Adrenal gland (tissue), 5 donors: Measurements from ENCODE around the gene THAP8.

Experiments used
- CTCF ChIP-seq, 6 experiments: fragments of 450-650 bp in 4 of 6; fragments of 200-600 bp in 2 of 6; sonication (generic) in 1 of 6; IDR thresholded peaks; 1 replicate in 5 of 6; 2 replicates in 1 of 6; pipeline versions ENCODE4 v1.5.1 to v1.8.0; 2016 to 2021; ENCODE audit warnings: antibody characterized with exemption in 6 of 6, mild to moderate bottlenecking in 2 of 6, moderate library complexity in 1 of 6
- POLR2A ChIP-seq, 2 donors: fragments of 450-650 bp; IDR thresholded peaks; one replicate each; pipeline ENCODE4 v1.6.1; 2017; ENCODE audit warnings: antibody characterized with exemption in 2 of 2, mild to moderate bottlenecking in 2 of 2, moderate library complexity in 1 of 2
- donor health status: DM: no; HTN: no; CAD: no.

- no peak for TF ChIP-seq CTCF (IDR thresholded peaks at IDR 0.05)
- TF ChIP-seq POLR2A (IDR thresholded peaks at IDR 0.05): no peak
Measured at GRCh38 chr19:36009633-36010379, 44.3 kb downstream of the THAP8 start.
